ENCODE measurements around the gene OAT. TPM values are rescaled to one million over a fixed set of nuclear protein-coding genes. Genes with fewer than 3 reads are reported as not detected.

Gene OAT
- total RNA-seq, 4 donors from 2014 or later, result 63.5 to 98.1 (median 92.1) TPM

- no peak for DNase-seq (ENCODE audit: low spot score in 2 of 2)
- intact Hi-C loops (cut with DNase I; ENCODE audit: low total_unique reads), result no loop called here
- WGBS, 2 donors, result 64% methylated on average over 7 of the region's 7 CpGs
Observed at GRCh38 chr10:124455441-124455840, 36.7 kb upstream of the OAT start.

GRCh38 chr10:124453960-124454610 lies 35.4 kb upstream of the OAT start:
- WGBS, 2 donors, result 42 to 44% methylated on average over 8 of the region's 8 CpGs

More at GRCh38 chr10:124455441-124455840, 36.7 kb upstream of the OAT start:
- no peak overlapping the region for H3K4me3 ChIP-seq (ENCODE audit: low read depth, poor library complexity, severe bottlenecking)
- no peak for TF ChIP-seq POLR2A (IDR thresholded peaks at IDR 0.05)
- no peak for TF ChIP-seq CTCF (IDR thresholded peaks at IDR 0.05)

GRCh38 chr10:124451276-124451675 lies 32.6 kb upstream of the OAT start:
- DNase-seq (ENCODE audit: low spot score in 2 of 2), result no peak
- WGBS, 2 donors, result 42 to 56% methylated on average over 6 of the region's 6 CpGs
- H3K4me3 ChIP-seq (ENCODE audit: low read depth, poor library complexity, severe bottlenecking), result no peak overlapping the region
- TF ChIP-seq POLR2A (IDR thresholded peaks at IDR 0.05), result no peak
- no peak for TF ChIP-seq CTCF (IDR thresholded peaks at IDR 0.05)
- intact Hi-C loops (cut with DNase I; ENCODE audit: low total_unique reads), result no loop called here

More at GRCh38 chr10:124453960-124454610, 35.4 kb upstream of the OAT start:
- no peak for DNase-seq (ENCODE audit: low spot score in 2 of 2)
- TF ChIP-seq CTCF (IDR thresholded peaks at IDR 0.05) (no peak), POLR2A (IDR thresholded peaks at IDR 0.05) (no peak)
- intact Hi-C loops (cut with DNase I; ENCODE audit: low total_unique reads), result no loop called here
- no peak overlapping the region for H3K4me3 ChIP-seq (ENCODE audit: low read depth, poor library complexity, severe bottlenecking)

DNA sequence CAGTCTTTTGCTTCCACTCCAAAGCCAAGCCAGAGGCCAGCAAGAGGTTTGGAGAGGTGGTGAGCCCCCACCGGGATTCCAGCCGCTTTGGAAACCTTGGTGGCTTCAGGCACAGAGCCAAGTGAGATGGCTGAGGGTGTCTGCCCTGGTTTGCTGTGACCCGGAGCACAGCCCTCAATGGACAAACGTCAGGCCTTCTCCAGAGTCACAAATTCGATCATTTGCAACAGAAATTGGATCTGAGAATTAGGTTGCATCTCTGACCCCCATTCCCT lies 32.0 kb upstream of the OAT start:
- no peak for DNase-seq (ENCODE audit: low spot score in 2 of 2)
- whole genome bisulfite sequencing, 2 donors, result 25 to 38% methylated on average over 5 of the region's 5 CpGs
- H3K4me3 ChIP-seq (ENCODE audit: low read depth, poor library complexity, severe bottlenecking), result no peak overlapping the region
- intact Hi-C loops (cut with DNase I; ENCODE audit: low total_unique reads), result no loop called here
- TF ChIP-seq POLR2A (IDR thresholded peaks at IDR 0.05) (no peak), CTCF (IDR thresholded peaks at IDR 0.05) (no peak)

DNA sequence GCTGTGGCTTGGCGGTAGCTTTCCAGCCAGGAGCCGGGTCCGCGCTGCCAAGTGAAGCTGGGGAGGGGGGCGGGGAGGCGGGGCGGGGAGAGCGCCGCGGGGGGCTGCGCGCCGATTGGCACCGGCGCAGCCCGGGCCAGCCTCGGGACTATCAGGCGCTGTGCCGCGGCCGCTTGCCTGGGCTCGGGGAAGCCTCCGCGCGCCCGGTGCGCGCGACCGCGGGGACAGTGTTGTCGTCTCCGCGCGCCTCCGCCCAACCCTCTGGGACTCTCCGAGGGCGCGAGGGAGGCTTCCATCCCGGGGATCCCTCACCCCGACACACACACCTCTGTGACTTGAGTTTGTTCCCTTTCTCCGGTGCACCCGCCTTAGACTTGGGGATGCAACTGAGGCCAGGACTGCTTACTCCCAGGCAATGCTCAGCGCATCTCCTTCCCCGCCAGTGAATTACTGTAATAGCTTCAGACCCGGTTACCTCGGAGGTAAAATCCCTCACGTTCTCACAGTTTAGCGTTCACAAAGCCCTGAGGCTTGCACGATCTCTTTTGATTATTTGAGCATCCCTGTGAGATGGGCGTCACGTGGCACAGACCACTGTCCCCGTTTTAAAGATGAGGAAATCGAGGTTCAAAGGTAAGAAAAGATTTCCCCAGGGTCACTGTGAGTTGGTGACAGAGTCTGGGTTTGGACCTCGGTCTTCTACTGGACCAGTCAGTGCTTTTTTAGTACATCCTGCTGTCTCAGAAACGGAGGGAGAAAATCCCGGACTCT lies 31.5 kb upstream of the OAT start, which contains the start of gene NKX1-2:
Gene NKX1-2 (minus strand): TSS at position 24 of the 771 bp plus-strand sequence. CDS start 92 bp downstream, outside the sequence.
- DNase-seq (ENCODE audit: low spot score in 2 of 2), result no peak
- H3K4me3 ChIP-seq (ENCODE audit: low read depth, poor library complexity, severe bottlenecking), result no peak within 1 kb of the TSS
- 6 to 9% methylated on average over 23 to 38 of the region's 57 CpGs for WGBS, 2 donors

More for the DNA sequence above, 31.5 kb upstream of the OAT start, which contains the start of gene NKX1-2:
- intact Hi-C loops (cut with DNase I; ENCODE audit: low total_unique reads), result no loop called here
- TF ChIP-seq POLR2A (IDR thresholded peaks at IDR 0.05), result no peak
- no peak for TF ChIP-seq CTCF (IDR thresholded peaks at IDR 0.05)
